Esophagus (tissue), 2 donors: ENCODE measurements around the gene OTOS. TPM values are rescaled to one million over a fixed set of nuclear protein-coding genes. Genes with fewer than 3 reads are reported as not detected.

Experiments used
- H3K27ac ChIP-seq, 2 donors: one replicate each; pipeline ENCODE4 v1.5.1; 2013; ENCODE audit warnings: low read depth in 2 of 2, mild to moderate bottlenecking in 2 of 2, inconsistent platforms in 1 of 2, low read length in 1 of 2, moderate library complexity in 1 of 2
- H3K27me3 ChIP-seq, 2 donors: one replicate each; pipeline ENCODE4 v1.6.1; 2013; ENCODE audit warnings: low read length in 2 of 2, control low read depth in 1 of 2, mild to moderate bottlenecking in 1 of 2; ENCODE audit not compliant: insufficient read depth in 2 of 2, control insufficient read depth in 1 of 2
- H3K36me3 ChIP-seq, 2 donors: one replicate each; pipeline ENCODE4 v1.6.1; 2013; ENCODE audit warnings: low read length in 1 of 2; ENCODE audit not compliant: control insufficient read depth in 2 of 2, insufficient read depth in 2 of 2
- H3K4me1 ChIP-seq, 2 donors: one replicate each; pipeline ENCODE4 v1.6.1; 2013; ENCODE audit warnings: low read length in 1 of 2; ENCODE audit not compliant: control insufficient read depth in 2 of 2, insufficient read depth in 2 of 2
- H3K4me3 ChIP-seq, 2 donors: one replicate each; pipeline ENCODE4 v1.5.1; 2013; ENCODE audit warnings: low read length in 2 of 2, mild to moderate bottlenecking in 2 of 2, low read depth in 1 of 2, moderate library complexity in 1 of 2
- H3K9me3 ChIP-seq, 2 donors: one replicate each; pipeline ENCODE4 v1.6.1; 2013; ENCODE audit warnings: mild to moderate bottlenecking in 2 of 2, low read depth in 1 of 2, low read length in 1 of 2, moderate library complexity in 1 of 2; ENCODE audit not compliant: control insufficient read depth in 2 of 2, insufficient read depth in 1 of 2
- WGBS, 2 donors: extraction: QIAGEN DNeasy Blood & Tissue Kit; methylation state at CpG; one replicate each; pipeline ENCODE4 v1.1.7; 2013; 5-methylcytosine and 5-hydroxymethylcytosine counted together
- polyA plus RNA-seq, 2 donors: library from polyadenylated mRNA; stranded (reverse); fragments of 200-250 nt; gene quantifications; one replicate each; pipeline ENCODE4 v1.2.3, GENCODE V29; 2013
- donor health status: healthy with polysubstance abuse.
- donor health status: Bipolar disorder and iron deficiency.

OTOS gene
- polyA plus RNA-seq, 2 donors: not detected

DNA sequence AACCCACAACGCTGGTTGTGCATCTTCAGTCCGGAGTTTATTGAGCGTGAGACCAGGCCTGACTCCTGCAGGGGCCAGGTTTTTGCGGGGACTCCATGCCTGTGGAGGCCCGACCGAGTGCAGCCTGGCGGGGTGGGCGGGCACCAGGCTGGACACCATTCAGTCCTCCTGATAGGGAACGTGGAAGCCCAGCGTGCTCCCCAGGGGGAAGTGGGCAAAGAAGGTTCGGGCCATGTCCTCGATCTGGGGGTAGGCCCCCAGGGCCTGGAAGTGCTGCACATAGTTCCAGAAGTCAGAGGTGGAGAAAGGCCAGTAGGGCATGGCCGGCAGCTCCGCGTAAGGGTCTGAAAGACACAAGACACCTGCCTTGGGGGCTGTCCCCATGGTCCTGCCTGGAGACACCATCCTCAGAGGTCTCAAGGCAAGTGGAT is 1.4 kb downstream of the OTOS start:
- H3K4me1 ChIP-seq: peaks cover 5 to 18% of the 10 kb centered on the region in 2 donors
- H3K27ac ChIP-seq: no peak overlapping the region
- no peaks in the 10 kb centered on the region for H3K27me3 ChIP-seq
- WGBS, 2 donors: 87 to 89% methylated on average over 15 of the region's 15 CpGs
- no peak overlapping the region for H3K4me3 ChIP-seq
- no peaks in the 10 kb centered on the region for H3K36me3 ChIP-seq
- H3K9me3 ChIP-seq: no peaks in the 10 kb centered on the region

GRCh38 chr2:240138254-240138984 is 2.0 kb downstream of the OTOS start:
- Histone ChIP-seq H3K27me3 (no peaks in the 10 kb centered on the region), H3K36me3 (peaks cover 0 to 2% of the 10 kb centered on the region in 2 donors), H3K4me1 (peaks cover 5 to 18% of the 10 kb centered on the region in 2 donors), H3K4me3 (no peak overlapping the region), H3K27ac (no peak overlapping the region), H3K9me3 (no peaks in the 10 kb centered on the region)
- 65 to 66% methylated on average over 9 of the region's 9 CpGs for WGBS, 2 donors

- Histone ChIP-seq H3K27ac (no peak overlapping the region), H3K9me3 (no peaks in the 10 kb centered on the region), H3K4me3 (no peak overlapping the region), H3K36me3 (peaks cover 2 to 6% of the 10 kb centered on the region in 2 donors), H3K27me3 (no peaks in the 10 kb centered on the region), H3K4me1 (peaks cover 5 to 18% of the 10 kb centered on the region in 2 donors)
- WGBS, 2 donors: 90 to 91% methylated on average over 18 to 19 of the region's 19 CpGs
These were observed 2.7 kb downstream of the OTOS start for GRCh38 chr2:240137596-240138253.

DNA sequence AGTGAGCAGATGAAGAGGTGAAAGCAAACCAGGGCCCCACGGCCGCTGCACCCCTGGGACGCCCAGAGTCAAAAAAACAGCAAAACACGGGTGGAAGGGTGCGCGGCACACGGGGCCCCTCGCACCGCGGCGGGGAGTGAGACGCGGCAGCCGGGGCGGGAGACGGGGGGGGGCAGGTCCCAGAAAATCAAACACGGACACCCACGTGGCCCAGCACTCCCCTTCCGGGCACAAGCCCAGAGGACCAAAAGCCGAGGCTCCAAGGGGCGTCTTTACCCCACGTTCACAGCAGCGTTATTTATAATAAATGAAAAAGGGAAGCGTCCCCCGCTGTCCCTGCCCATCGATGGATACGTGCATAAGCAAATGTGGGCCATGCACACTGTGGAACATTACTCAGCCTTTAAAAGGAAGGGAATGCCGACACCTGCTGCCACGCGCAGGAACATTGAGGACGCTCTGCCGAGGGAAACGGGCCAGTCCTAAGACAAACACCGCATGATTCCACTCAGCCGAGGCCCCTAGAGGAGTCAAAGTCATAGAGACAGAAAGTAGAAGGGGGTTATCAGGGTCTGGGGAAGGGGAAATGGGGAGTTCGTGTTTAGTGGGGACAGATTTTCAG is 3.7 kb downstream of the OTOS start:
- Histone ChIP-seq H3K4me1 (peaks cover 5 to 18% of the 10 kb centered on the region in 2 donors), H3K27me3 (no peaks in the 10 kb centered on the region), H3K9me3 (no peaks in the 10 kb centered on the region), H3K4me3 (peak overlapping the region; percentile 74 to 94), H3K27ac (peak overlapping the region in 1 of 2 donors; percentile 17), H3K36me3 (peaks cover 5 to 15% of the 10 kb centered on the region in 2 donors)
- 31 to 37% methylated on average over 35 to 36 of the region's 36 CpGs for WGBS, 2 donors

- WGBS, 2 donors: 0 to 1% methylated on average over 66 to 79 of the region's 79 CpGs
- H3K4me1 ChIP-seq: peaks cover 5 to 18% of the 10 kb centered on the region in 2 donors
- H3K27me3 ChIP-seq: no peaks in the 10 kb centered on the region
- H3K4me3 ChIP-seq: peak within 1 kb of the TSS; percentile 74 to 94
- no peaks in the 10 kb centered on the region for H3K9me3 ChIP-seq
- H3K27ac ChIP-seq: peak within 1 kb of the TSS; percentile 23 to 62
- peaks cover 5 to 18% of the 10 kb centered on the region in 2 donors for H3K36me3 ChIP-seq
These were observed 4.3 kb downstream of the OTOS start, which contains the start of gene COPS9 for GRCh38 chr2:240136013-240136670. TSS of gene COPS9 (minus strand) at chr2:240136305. CDS start at chr2:240136284, 21 bp downstream.

GRCh38 chr2:240135706-240136012 is 4.8 kb downstream of the OTOS start:
- WGBS, 2 donors: 1 to 2% methylated on average over 17 of the region's 17 CpGs
- Histone ChIP-seq H3K4me3 (peak overlapping the region; percentile 74 to 94), H3K9me3 (no peaks in the 10 kb centered on the region), H3K36me3 (peaks cover 7 to 20% of the 10 kb centered on the region in 2 donors), H3K4me1 (peaks cover 5 to 18% of the 10 kb centered on the region in 2 donors), H3K27ac (peak overlapping the region in 1 of 2 donors; percentile 62), H3K27me3 (no peaks in the 10 kb centered on the region)

DNA sequence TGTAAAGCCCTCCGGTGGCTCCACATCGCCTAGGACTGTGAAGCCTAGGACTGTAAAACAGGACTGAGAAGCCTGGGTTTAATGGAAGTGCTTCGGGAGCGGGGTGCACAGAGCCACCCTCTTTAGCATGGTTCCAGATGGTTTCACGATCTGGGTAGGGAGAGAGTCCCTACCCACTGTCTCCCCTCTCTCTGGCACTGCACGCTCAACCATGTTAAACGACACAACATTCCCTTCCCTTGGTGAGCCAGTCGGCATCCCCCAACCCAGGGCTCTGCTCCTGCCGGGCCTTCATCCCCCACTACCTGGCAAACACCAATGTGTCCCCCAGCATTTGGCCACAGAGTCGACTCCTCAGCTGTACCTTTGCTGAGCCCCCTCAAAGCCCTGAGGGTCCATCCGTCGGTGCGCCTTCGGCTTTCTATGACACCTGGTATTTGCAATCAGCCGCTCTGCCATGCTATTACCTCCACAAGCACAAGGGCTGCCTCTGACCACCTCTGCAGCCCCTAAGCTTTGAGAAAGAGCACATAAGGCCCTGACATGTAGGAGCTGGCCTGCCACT is 5.4 kb downstream of the OTOS start:
- Histone ChIP-seq H3K9me3 (no peaks in the 10 kb centered on the region), H3K4me1 (peaks cover 5 to 18% of the 10 kb centered on the region in 2 donors), H3K27me3 (no peaks in the 10 kb centered on the region), H3K27ac (no peak overlapping the region), H3K36me3 (peaks cover 12 to 26% of the 10 kb centered on the region in 2 donors), H3K4me3 (peak overlapping the region; percentile 74 to 94)
- 79 to 80% methylated on average over 15 of the region's 15 CpGs for WGBS, 2 donors

- H3K27ac ChIP-seq: no peak overlapping the region
- H3K4me3 ChIP-seq: no peak overlapping the region
- H3K27me3 ChIP-seq: no peaks in the 10 kb centered on the region
- H3K36me3 ChIP-seq: peaks cover 18 to 31% of the 10 kb centered on the region in 2 donors
- WGBS, 2 donors: 91 to 93% methylated on average over 6 of the region's 6 CpGs
- H3K9me3 ChIP-seq: no peaks in the 10 kb centered on the region
- peaks cover 5 to 18% of the 10 kb centered on the region in 2 donors for H3K4me1 ChIP-seq
These were observed 6.0 kb downstream of the OTOS start for GRCh38 chr2:240134466-240134865.

- WGBS, 2 donors: 90% methylated on average over 10 of the region's 10 CpGs
- Histone ChIP-seq H3K4me1 (peaks cover 5 to 18% of the 10 kb centered on the region in 2 donors), H3K27ac (no peak overlapping the region), H3K4me3 (no peak overlapping the region), H3K36me3 (peaks cover 24 to 34% of the 10 kb centered on the region in 2 donors), H3K9me3 (no peaks in the 10 kb centered on the region), H3K27me3 (no peaks in the 10 kb centered on the region)
These were observed 7.1 kb downstream of the OTOS start for GRCh38 chr2:240133401-240133800.
